Measurements from ENCODE around the gene CFAP20.

DNA sequence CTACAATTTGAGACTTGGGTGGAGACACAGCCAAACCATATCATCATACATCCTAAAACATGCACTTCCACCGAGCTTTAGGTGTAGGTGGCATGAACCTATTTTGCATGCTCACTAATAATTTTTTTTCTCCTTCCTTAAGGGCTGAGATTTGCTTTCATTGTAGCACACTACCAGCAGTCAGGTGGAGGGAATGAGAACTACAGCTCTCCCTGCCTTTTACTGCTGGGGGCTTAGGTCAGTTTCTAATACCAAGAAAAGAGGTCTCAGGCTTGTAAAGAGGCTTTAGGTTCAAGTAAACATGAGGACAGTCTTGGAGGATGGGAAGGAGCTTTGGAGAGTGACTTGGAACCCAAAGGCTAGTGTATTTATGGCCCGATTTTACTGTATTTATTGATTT, 22.0 kb downstream of the CFAP20 start:
- TF ChIP-seq, protein P1, sequence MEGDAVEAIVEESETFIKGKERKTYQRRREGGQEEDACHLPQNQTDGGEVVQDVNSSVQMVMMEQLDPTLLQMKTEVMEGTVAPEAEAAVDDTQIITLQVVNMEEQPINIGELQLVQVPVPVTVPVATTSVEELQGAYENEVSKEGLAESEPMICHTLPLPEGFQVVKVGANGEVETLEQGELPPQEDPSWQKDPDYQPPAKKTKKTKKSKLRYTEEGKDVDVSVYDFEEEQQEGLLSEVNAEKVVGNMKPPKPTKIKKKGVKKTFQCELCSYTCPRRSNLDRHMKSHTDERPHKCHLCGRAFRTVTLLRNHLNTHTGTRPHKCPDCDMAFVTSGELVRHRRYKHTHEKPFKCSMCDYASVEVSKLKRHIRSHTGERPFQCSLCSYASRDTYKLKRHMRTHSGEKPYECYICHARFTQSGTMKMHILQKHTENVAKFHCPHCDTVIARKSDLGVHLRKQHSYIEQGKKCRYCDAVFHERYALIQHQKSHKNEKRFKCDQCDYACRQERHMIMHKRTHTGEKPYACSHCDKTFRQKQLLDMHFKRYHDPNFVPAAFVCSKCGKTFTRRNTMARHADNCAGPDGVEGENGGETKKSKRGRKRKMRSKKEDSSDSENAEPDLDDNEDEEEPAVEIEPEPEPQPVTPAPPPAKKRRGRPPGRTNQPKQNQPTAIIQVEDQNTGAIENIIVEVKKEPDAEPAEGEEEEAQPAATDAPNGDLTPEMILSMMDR (IDR thresholded peaks at IDR 0.05), result no peak
- TF ChIP-seq POLR2A (IDR thresholded peaks at IDR 0.05), result no peak

Measured in suprapubic skin (tissue), 3 donors.